AG09319 (cell line): ENCODE data around the gene TEX53.

Source experiments
- DNase-seq: peaks from one replicate; pipeline ENCODE4 v3.0.0-alpha.2; 2010; ENCODE audit warnings: low read depth; ENCODE audit errors: extremely low read depth
- TF ChIP-seq, protein P1 (sequence below): IDR thresholded peaks from 2 replicates; pipeline ENCODE4 v1.5.1; 2011; ENCODE audit warnings: low read depth, mild to moderate bottlenecking, inconsistent platforms, low read length, moderate library complexity

Gene TEX53

GRCh38 chr9:114621975-114622609 is 35.5 kb downstream of the TEX53 start:
- DNase-seq, result no peak
- TF ChIP-seq, protein P1, sequence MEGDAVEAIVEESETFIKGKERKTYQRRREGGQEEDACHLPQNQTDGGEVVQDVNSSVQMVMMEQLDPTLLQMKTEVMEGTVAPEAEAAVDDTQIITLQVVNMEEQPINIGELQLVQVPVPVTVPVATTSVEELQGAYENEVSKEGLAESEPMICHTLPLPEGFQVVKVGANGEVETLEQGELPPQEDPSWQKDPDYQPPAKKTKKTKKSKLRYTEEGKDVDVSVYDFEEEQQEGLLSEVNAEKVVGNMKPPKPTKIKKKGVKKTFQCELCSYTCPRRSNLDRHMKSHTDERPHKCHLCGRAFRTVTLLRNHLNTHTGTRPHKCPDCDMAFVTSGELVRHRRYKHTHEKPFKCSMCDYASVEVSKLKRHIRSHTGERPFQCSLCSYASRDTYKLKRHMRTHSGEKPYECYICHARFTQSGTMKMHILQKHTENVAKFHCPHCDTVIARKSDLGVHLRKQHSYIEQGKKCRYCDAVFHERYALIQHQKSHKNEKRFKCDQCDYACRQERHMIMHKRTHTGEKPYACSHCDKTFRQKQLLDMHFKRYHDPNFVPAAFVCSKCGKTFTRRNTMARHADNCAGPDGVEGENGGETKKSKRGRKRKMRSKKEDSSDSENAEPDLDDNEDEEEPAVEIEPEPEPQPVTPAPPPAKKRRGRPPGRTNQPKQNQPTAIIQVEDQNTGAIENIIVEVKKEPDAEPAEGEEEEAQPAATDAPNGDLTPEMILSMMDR, result no peak

GRCh38 chr9:114621561-114621960 is 36.0 kb downstream of the TEX53 start:
- no peak for DNase-seq
- TF ChIP-seq, protein P1, result no peak

DNA sequence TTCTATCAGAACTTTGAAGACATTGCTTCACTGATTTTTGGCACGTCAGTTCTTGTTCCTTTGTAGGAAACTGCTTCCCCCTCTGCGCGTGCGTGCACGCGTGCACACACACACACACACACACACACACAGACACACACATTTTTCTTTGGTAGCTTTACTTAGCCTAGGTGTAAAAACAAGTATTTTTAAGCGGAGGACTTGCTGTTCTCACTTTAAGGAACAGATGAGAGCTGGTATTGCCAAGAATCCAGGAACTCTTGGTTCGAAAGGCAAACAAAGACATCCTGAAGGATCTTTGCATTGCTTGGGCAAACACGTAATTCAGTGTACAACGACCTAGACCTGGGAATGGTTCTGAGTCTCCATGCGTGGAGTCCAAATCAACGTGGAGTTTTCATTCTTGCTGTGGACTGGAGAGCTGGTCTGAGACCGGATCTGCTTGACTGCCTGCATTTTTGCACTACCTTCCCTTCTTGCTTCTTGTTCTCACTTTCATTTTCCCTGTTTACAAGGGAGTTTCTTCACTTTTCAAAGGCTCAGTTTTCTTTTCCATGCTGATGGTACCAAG is 38.3 kb downstream of the TEX53 start:
- TF ChIP-seq, protein P1, result no peak

DNA sequence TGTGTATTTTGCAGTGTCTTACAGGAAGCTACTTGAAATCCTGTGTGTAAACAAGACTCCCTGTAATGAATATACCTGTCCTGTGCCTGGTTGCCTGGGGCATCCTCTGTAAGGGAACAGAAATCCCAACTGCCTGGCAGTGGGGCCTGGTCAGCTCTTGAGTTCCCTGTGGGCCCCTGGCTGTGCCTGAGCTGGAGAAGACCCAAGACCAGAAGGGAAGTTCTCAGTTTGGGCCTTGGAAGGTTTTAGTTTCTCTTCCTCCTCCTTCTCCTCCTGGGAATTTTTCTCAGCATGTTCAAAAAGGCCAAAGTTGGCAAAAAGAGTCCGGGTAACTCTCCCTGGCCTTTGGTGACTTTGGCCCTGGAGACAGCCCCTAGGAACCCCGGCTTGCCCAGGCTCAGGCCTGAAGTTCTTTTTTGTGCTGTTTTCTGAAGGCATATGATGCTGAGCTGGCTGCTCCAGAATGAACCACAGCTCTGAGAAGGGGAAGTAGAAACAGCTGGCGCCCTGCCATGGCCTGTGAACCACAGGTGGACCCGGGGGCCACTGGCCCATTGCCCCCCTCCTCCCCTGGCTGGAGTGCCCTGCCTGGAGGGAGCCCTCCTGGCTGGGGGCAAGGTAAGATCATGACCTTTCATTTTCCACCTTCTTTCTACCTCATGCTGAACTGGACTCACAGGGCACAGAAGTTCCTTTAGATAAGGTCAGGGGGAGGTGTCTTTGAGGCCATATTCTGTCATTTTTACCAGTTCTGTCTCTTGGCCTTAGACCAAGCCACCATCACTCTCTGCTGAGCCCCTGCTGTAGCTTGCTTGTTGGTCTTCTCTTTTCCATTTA is 40.7 kb downstream of the TEX53 start:
- DNase-seq, result no peak
- TF ChIP-seq, protein P1, result no peak

More for the DNA sequence above, 38.3 kb downstream of the TEX53 start:
- no peak for DNase-seq

DNA sequence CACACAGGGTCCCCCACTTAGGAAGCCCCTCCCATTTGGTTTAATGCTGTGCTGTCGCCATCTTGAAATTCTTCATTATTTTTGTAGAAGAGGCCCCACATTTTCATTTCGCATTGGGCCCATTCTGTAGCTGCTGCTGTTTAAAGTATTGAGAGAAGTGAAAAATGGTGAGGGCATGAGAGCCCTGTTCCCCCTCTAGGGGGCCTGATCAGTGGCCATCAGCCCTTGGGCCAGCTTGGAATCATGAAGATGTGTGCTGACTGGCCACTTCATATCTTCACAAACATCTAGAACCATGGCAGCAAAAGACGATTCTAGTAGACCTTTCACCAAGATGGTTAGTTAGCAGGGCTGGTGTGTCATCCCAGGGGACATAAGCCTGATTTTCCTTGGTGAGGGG is 43.2 kb downstream of the TEX53 start:
- TF ChIP-seq, protein P1, result no peak
- DNase-seq, result no peak

- DNase-seq, result no peak
- TF ChIP-seq, protein P1, result no peak
Measured at GRCh38 chr9:114613919-114614318, 43.7 kb downstream of the TEX53 start.

DNA sequence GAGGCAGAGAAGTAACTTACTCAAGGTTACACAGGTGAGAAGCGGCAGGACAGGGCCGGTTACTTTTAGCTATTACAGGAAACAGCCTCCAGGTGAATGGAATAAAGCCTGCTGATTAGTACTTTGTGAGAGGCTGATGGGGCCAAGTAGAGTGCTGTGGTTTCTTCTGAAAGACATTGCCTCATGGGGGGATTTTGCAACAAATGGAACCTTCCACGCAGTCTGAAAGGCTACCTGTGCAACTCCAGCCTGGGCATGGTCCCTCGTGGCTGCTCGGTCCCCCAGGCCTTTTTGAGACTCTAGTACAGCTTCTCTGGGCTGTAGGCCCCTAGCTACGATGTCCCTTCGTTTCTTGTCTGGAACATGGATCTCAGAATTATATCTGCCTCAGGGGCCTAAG is 44.5 kb downstream of the TEX53 start:
- TF ChIP-seq, protein P1, result no peak
- DNase-seq, result no peak
